Skin of body (tissue), 2 donors: ENCODE results near the gene RING1. TPM values are rescaled to one million over a fixed set of nuclear protein-coding genes. Genes with fewer than 3 reads are reported as not detected.
"Not testable (repeated sequence)": the region's sequence is repeated elsewhere in the genome, so short reads cannot be mapped to it uniquely, and the experiment has no call there.

Source experiments
- DNase-seq: peaks from one replicate; lab custom pipeline; 2025; lab: John Stamatoyannopoulos, UW
- total RNA-seq: library from RNA; depleted of rRNA; stranded (reverse); fragments of >200 nt; gene quantifications from one replicate; pipeline ENCODE4 v1.2.3, GENCODE V29; 2014

Gene RING1
- total RNA-seq, 1 donor from 2014 or later, result 18.8 TPM

DNA sequence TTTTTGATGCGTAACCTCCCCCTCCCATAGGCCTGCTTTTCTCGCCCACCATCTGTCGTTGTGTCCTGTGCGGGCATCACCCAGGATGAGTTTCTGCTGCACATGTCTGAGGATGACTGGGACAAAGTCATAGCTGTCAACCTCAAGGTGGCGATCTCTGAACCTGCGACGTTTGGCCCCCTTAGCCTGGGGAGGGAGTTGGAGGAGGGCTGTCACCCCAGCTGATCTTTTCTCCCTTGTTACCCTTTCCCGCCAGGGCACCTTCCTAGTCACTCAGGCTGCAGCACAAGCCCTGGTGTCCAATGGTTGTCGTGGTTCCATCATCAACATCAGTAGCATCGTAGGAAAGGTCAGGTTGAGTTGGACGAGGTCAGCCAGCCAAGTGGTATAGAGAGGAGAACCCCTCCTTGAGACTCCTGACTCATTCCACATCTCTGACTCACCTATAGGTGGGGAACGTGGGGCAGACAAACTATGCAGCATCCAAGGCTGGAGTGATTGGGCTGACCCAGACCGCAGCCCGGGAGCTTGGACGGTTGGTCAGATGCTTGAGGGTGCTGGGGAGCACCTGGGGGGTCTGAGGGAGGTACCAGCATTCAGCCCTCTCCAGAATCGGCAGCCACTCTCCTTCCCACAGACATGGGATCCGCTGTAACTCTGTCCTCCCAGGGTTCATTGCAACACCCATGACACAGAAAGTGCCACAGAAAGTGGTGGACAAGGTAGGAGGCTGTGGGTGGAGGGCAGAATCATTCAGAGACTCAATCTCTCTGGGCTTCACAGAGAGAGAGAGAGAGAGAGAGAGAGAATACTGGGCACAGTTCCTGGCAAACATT lies 2.9 kb upstream of the RING1 start:
- no peak for DNase-seq

DNA sequence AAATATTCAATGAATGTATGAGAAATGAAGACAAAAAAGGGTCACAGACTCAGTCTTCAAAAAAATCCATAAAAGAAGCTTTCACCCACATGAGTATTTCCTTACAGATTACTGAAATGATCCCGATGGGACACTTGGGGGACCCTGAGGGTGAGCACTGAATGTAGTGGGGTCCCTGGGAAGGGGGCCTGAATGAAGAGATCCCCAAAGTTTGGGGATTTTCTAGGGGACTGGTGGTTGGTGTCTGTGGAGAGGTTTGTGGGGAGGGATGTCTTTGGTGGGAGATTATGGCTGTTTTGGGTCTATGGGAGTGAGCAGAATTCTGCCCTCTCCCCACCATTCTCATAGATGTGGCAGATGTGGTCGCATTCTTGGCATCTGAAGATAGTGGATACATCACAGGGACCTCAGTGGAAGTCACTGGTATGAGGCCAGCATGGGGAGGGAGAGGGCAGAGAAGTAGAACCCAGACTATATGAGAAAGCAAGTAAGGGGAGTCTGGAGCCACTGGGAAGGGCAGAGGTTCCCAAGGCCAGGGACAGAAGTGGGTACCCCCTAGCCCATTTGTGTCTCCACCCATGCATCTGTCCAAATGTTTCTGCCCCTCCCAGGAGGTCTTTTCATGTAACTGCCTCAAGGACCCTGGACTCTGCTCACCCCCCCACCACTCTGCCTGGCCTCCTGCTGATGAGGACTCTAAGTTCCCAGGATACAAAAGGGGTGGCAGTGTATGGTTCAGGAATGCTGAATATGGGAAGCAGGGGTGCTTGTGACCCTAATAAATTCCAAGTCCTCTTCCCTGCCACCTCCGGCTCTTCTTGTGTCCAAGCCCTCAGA lies 2.1 kb upstream of the RING1 start:
- no peak for DNase-seq

DNA sequence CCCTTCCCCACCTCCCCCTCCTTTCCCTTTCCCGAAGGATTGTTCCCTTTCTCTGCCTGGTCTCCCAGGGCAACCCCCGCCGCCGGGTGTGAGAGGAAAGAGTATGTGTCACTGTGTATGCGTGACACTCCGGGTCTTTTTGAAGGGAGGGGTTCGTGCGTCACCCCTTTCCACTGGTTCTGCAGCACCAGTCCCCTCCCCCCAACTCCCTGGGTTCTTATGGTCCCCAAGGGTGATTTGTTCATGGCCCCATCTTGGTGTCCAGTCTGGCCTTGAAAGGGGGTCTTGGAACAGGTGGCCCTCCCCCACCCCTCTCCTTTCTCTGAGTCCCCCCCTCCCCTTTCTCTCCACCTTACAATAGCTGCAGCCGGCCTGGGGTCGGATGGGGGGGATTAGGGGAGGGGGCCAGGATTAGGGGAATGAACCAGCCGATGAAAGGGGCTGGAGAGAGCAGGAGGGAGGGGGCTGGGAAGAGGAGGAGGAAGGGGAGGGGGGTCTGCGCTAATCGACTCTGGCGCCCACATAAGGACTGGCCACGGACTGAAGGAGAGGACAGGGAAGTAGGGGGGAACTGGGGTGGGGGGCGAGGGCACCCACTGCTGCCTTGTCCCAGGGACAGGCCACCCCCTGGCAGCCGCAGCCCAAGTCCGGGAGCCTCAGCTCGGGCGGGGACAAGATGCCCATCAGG lies 1.3 kb upstream of the RING1 start:
- no peak for DNase-seq

DNA sequence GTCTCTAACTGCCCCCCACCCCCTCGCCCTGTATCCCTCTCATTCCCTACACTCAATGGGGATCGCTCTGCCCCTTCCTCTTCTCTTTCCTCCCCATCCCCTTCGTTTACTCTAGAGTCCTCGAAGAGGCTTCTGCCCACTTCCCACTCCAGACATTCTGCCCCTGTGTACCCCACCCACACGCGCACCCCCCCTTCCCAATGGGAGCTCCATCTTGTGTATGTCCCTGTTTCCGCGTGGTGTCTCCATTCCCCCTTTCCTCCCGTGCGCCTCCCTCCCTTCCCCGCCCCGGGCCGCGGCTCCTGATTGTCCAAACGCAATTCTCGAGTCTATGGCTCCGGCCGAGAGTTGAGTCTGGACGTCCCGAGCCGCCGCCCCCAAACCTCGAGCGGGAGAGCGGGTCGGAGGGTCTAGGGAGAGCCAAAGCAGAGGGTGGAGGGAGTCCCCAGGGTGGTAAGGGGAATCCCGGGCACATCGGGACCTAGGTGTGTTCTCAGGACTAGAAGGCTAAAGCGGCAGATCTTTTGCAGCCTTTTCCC lies 679 bp upstream of the RING1 start:
- DNase-seq, result no peak

DNA sequence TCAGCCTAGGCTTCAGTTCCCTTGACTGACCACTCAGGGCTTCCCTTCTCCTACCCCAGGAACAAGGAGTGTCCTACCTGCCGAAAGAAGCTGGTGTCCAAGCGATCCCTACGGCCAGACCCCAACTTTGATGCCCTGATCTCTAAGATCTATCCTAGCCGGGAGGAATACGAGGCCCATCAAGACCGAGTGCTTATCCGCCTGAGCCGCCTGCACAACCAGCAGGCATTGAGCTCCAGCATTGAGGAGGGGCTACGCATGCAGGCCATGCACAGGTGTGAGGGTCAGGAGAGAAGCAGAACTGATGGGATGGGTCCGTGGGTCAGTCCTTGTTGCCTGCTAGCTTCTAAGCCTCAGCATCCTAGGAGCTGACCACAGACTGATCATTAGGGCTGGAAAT lies 1.6 kb downstream of the RING1 start:
- no peak for DNase-seq

DNA sequence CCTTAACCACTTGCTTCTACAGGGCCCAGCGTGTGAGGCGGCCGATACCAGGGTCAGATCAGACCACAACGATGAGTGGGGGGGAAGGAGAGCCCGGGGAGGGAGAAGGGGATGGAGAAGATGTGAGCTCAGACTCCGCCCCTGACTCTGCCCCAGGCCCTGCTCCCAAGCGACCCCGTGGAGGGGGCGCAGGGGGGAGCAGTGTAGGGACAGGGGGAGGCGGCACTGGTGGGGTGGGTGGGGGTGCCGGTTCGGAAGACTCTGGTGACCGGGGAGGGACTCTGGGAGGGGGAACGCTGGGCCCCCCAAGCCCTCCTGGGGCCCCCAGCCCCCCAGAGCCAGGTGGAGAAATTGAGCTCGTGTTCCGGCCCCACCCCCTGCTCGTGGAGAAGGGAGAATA lies 2.8 kb downstream of the RING1 start:
- no peak for DNase-seq

DNA sequence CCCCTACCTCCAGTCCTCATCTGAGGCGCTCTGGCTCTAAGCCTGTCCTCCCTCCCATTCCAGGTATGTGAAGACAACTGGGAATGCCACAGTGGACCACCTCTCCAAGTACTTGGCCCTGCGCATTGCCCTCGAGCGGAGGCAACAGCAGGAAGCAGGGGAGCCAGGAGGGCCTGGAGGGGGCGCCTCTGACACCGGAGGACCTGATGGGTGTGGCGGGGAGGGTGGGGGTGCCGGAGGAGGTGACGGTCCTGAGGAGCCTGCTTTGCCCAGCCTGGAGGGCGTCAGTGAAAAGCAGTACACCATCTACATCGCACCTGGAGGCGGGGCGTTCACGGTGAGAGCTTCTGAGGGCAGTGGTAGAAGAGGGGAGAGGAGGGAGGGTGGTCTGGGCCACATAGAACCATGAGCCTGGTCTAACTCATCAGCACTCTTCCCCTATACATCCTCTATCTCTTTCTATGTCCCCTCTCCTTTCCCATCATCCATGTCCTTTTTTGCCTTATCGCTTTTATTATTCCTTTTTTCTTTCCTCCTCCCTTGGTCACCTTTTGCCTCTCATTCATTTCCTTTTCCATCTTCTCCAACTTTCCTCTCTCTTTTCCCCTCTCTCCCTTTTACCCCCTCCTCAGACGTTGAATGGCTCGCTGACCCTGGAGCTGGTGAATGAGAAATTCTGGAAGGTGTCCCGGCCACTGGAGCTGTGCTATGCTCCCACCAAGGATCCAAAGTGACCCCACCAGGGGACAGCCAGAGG lies 3.5 kb downstream of the RING1 start:
- no peak for DNase-seq

DNA sequence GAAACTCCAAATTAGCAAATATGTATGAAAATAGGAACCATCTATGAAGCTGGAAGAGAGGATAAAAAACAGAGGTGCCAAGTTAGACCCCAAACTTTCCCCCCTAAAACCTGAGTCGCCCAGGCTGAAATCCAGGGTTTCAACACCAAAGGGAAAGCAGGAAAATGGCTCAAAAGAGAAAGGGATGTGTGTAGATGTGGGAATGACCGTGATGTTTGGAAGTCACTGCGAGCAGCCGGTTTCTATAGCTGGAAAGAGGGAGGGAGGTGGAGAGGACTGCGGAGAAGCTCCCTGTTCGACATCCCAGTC lies 4.5 kb downstream of the RING1 start:
- no peak for DNase-seq

DNA sequence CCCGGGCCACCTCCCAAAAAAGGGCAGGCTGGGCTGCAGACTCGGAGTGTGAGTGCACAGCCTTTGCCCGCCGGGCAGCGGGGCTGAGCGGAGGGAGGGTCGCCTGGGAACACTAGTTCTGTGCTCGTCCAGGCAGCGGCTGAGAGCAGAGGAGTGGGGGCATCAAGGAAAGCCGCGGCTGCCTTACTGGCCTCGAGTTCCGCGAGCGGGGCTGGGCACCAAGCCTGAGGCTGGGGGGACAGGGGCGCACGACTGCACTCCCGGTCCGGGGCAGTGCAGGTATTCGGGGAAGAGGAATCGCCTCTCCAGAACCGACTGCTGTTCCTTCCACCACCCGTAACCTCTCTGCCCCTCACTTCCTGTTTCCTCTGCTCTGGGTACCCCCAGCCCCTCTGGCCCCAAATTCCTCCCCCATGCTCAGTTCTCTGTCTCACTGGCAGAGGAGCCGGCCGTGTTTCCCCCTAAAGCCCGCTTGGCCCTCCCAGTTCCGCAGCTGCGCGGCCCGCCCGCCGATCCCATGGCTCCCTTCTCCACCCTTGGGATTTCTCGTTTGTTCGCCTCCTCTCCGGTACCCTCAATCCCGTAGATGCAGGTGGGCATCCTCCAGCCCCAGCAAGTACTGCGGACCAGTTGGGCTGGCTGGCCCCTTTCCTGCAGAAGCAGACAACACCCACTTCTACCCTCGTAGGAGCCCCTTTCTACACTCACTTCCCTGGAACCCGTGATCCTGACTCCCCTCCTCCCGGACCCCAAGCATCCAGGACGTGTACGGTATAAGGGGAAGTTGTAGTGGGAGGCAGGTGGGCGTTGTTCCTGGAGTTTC lies 5.1 kb downstream of the RING1 start:
- no peak for DNase-seq

DNA sequence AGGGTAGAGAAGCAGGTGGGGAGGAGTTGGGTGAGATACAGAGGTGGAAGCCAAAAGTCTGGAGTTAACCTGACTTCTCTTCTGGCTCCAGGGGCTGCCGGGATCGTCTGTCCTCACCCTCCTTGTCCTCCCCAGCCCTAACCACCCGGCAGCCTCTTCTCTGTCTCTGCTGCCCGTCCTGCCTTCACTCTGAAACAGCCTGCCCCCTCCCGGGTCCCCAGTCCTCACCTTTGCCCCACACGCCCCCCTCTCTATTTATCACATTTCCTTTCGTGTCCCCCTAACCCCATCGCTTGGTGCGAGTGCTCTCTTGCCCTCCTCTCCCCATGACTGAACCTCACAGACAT lies 5.7 kb downstream of the RING1 start:
- no peak for DNase-seq

DNA sequence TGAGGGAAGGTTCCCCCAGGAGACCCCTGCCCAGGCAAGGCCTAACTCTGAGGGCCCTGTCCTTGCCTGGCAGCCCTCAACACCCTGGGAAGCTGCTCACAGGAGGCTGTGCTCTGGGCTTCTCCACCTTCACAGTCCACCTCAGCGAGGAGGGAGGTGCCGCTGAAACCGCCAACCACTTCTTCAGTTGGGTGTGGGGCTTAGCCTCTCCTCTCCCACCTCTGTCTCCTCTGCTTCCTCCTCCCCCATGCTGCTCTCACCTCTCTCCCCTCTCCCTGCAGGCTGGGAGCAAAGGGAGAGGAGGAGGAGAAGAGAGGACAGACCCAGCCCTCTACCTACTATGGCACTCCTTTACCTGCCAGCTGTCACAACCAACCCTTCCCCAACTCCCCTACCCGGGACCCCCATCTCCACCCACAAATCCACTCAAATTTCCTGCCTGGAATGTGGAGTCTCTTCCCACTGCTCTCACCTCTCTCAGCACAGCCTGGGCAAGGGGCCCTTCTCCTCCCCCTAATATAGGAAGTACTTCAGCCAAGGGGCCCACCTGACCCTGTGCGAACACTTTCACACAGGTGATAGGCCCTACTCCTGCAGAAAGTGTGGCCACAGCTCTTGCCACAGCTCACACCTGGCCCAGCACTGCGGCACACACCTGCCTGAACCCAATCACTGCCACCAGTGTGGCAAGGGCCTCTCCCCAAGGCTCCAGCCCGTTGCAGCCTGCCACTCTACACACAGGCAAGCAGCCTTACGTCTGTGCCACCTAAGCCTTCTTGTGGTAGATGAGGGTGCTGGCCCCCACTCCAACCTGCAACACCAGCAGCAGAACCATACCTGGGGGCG lies 7.2 kb downstream of the RING1 start:
- no peak for DNase-seq

DNA sequence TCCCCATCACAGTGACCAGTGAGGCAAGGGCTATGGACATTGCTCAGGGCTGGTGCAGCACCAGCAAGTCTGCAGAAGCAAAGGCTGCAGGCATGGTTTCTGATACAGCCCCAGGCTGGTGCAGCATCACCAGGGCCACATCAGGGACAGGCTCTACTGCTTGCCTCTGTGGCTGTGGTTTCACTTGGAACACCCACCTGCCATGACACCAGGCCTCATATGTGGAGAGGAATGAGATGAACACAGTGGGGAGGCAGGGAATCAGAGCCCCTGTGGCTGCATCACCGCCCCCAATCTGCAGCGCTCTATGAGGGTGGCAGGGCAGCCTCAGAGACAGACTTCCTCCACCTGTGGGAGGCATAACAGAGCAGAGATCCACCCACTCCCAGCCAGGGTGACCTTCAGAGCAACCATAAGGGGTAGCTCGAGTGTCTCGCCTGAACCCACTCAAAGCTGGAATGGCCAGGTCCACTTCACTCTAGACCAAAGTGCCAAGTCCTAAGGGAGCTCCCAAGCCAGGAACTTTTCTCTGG lies 7.9 kb downstream of the RING1 start:
- no peak for DNase-seq

DNA sequence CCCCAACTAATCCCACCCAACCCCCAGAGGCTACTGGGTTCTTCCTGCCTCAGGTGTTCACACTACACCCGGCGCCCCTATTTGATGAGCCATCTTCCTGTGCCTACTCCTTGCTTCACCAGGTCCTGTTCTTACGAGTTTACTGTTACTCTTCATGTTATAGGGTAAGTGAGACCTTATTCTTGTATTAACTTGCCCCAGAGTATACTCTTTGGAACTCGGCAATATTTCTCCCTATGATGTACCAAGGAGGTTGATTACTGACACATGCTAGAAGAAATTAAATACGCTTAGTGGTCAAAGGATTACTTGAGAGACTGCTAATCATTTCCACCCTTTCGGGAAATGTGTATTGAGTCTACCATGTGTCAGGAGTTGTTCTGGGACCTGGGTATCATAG lies 8.9 kb downstream of the RING1 start:
- DNase-seq, result no peak

DNA sequence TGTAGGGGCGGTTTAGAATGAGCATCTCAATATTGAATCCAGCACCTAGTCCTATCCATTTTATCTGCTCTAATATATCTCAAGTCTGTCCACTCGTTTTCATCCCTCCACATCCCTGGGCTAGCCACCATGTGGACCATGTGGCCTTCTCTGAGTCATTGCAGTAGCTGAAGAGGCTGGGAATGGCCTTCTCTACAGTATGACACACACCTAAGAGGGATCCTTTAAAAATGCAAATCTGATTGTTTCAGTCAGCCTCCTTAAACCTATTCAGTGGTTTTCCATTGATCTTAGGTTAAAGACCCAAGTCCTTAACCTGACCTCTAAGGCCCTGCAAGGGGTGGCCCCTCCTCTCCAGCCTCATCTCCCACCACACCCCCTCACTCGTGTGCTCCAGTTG lies 9.4 kb downstream of the RING1 start:
- DNase-seq, result no peak

DNA sequence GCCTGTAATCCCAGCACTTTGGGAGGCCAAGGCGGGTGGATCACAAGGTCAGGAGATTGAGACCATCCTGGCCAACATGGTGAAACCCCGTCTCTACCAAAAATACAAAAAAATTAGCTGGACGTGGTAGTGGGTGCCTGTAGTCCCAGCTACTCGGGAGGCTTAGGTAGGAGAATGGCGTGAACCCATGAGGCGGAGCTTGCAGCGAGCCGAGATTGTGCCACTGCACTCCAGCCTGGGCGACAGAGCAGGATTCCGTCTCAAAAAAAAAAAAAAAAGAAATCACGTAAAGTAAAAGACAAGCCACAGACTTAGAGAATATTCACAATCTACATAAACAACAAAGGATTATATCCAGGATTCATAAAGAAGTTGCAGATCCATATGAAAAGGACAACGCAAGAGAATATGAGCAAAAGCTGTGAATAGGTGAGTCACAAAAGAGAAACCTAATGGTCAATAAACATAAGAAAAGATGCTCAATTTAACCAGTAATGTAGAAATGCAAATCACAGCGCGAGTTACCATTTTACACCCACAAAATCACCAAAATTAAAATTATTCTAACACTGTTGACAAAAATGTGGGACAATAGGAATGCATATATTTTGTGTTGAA lies 18.3 kb downstream of the RING1 start:
- DNase-seq, result not testable (repeated sequence)

DNA sequence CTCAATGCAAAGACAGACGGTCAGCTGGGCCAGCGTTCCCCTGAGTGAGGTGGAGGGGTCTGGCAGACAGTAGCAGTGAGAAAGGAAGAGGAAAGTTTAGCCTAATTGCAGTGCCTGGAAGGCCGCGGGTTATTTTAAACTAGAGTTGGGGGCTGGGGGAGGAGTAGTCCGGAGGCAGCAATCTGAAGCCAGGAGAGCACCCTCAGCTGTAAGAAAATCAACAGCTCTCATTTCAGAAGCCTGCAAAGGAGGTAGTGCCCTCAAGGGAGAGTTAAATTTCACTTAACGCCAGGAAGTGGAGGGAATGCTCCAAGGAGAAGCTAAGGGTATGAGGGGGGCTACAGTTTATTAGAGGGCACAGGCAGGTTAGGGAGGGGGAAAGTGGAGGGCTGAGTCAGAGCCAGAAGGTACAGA lies 26.9 kb downstream of the RING1 start:
- no peak for DNase-seq

DNA sequence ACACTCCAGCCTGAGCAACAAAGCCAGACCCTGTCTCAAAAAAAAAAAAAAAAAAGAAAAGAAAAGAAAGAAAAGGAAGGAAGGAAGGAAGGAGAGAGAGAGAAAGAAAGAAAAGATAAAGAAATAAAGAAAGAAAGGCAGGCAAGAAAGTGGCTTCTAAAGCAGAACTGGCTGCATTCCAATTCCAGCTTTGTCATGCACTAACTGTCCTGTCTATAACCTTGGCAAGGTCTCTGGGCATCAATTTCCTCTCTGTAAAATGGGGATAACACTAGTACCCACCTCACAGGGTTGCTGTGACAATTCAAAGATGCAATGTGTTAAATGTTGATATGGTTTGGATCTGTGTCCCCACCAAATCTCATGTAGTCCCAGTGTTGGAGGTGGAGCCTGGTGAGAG lies 28.0 kb downstream of the RING1 start:
- no peak for DNase-seq

DNA sequence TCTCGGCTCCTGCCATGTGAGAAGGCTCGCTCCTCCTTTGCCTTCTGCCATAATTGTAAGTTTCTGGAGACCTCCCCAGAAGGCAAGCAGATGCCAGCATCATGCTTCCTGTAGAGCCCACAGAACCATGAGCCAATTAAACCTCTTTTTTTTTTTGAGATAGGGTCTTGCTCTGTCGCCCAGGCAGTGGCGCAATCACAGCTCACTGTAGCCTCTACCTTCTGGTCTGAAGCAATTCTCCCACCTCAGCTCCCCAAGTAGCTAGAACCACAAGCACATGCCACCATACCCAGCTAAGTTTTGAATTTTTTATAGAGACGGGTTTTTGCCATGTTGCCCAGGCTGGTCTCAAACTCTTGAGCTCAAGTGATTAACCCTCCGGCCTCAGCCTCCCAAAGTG lies 28.6 kb downstream of the RING1 start:
- no peak for DNase-seq

DNA sequence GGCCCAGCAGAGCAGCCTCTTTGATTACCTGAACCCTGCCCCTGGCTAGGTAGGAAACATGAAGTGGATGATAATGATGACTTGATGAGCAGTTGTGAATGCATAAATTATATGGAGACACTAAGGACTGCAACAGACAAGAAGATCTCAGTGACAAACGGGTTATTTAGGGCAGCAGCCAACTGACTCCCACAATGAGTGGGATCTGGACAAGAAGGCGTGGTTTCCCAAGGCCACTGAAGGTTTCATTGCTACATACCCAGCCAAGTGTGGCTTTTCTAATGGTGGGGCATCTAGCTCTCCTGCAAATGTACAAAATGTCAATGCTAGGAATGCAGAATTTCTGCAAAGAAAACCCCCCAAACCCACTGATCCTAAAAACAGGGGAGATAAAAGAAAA lies 29.4 kb downstream of the RING1 start:
- no peak for DNase-seq
